GM12891 (cell line): ENCODE data around the gene CEACAM18.

Experiments used
- DNase-seq: peaks from one replicate; pipeline ENCODE4 v3.0.0; 2011; ENCODE audit warnings: low spot score; ENCODE audit not compliant: insufficient read length
- FAIRE-seq: peaks from 2 replicates; lab custom pipeline; 2011; peaks lifted over from hg19 to GRCh38; lab: Jason Lieb, UNC
- PAX5 ChIP-seq: IDR thresholded peaks from 2 replicates; pipeline ENCODE4 v1.6.1; 2011; ENCODE audit warnings: low read length, moderate library complexity, mild to moderate bottlenecking; ENCODE audit not compliant: insufficient read depth, severe bottlenecking
- POLR2A ChIP-seq: IDR thresholded peaks from 2 replicates; pipeline ENCODE4 v1.6.1; 2011; ENCODE audit warnings: low read depth, low read length, control low read depth
- POLR2AphosphoS5 ChIP-seq: IDR thresholded peaks from 2 replicates; pipeline ENCODE4 v1.6.1; 2011; ENCODE audit warnings: low read depth, low read length, control low read depth
- POU2F2 ChIP-seq: IDR thresholded peaks from 2 replicates; pipeline ENCODE4 v1.6.1; 2011; ENCODE audit warnings: low read depth, mild to moderate bottlenecking, control low read depth, low read length, moderate library complexity
- SPI1 ChIP-seq: IDR thresholded peaks from 2 replicates; pipeline ENCODE4 v1.6.1; 2011; ENCODE audit warnings: low read depth, low read length, control low read depth
- TAF1 ChIP-seq: IDR thresholded peaks from 2 replicates; pipeline ENCODE4 v1.6.1; 2011; ENCODE audit warnings: low read depth, low read length, control low read depth

The CEACAM18 gene

GRCh38 chr19:51511353-51511752 lies 33.0 kb downstream of the CEACAM18 start:
- DNase-seq (no peak), FAIRE-seq (no peak)
- TF ChIP-seq POLR2A (no peak), SPI1 (no peak), PAX5 (no peak), POLR2AphosphoS5 (no peak)

GRCh38 chr19:51513968-51514367 lies 35.6 kb downstream of the CEACAM18 start:
- no peak for DNase-seq
- no peak for TF ChIP-seq POU2F2
- TF ChIP-seq POLR2AphosphoS5: no peak
- no peak for TF ChIP-seq SPI1
- no peak for TF ChIP-seq PAX5
- no peak for TF ChIP-seq POLR2A
- no peak for TF ChIP-seq TAF1
- no peak for FAIRE-seq

- DNase-seq: peak; percentile 35
- peak; percentile 88 for FAIRE-seq
- TF ChIP-seq TAF1: no peak
Measured at GRCh38 chr19:51514866-51515481, 36.6 kb downstream of the CEACAM18 start.

GRCh38 chr19:51520728-51521127 lies 42.4 kb downstream of the CEACAM18 start:
- TF ChIP-seq SPI1 (no peak), POLR2AphosphoS5 (no peak), TAF1 (no peak), PAX5 (no peak), POLR2A (no peak), POU2F2 (no peak)
- FAIRE-seq (no peak), DNase-seq (no peak)

- no peak for FAIRE-seq
- no peak for DNase-seq
- no peak for TF ChIP-seq POLR2AphosphoS5
- TF ChIP-seq POU2F2: no peak
- TF ChIP-seq TAF1: no peak
Measured at GRCh38 chr19:51521357-51521756, 43.0 kb downstream of the CEACAM18 start.

GRCh38 chr19:51521781-51522180 lies 43.4 kb downstream of the CEACAM18 start:
- TF ChIP-seq POLR2AphosphoS5 (no peak), POU2F2 (no peak), PAX5 (no peak), POLR2A (no peak), SPI1 (no peak), TAF1 (no peak)
- no peak for FAIRE-seq

GRCh38 chr19:51524666-51525264 lies 46.4 kb downstream of the CEACAM18 start:
- no peak for FAIRE-seq
- TF ChIP-seq POLR2A (no peak), SPI1 (no peak), TAF1 (no peak), POU2F2 (no peak), PAX5 (no peak), POLR2AphosphoS5 (no peak)
- DNase-seq: no peak

More at GRCh38 chr19:51521781-51522180, 43.4 kb downstream of the CEACAM18 start:
- DNase-seq: no peak

- no peak for DNase-seq
- FAIRE-seq: no peak
- TF ChIP-seq SPI1: no peak
- no peak for TF ChIP-seq POU2F2
- TF ChIP-seq PAX5: no peak
- TF ChIP-seq POLR2AphosphoS5: no peak
- TF ChIP-seq POLR2A: no peak
- no peak for TF ChIP-seq TAF1
Measured at GRCh38 chr19:51525651-51526050, 47.3 kb downstream of the CEACAM18 start.

- DNase-seq (no peak), FAIRE-seq (no peak)
- TF ChIP-seq SPI1 (no peak), TAF1 (no peak), POLR2A (no peak), POU2F2 (no peak), POLR2AphosphoS5 (no peak), PAX5 (no peak)
Measured at GRCh38 chr19:51529301-51529700, 51.0 kb downstream of the CEACAM18 start.

- DNase-seq (no peak), FAIRE-seq (no peak)
- TF ChIP-seq POLR2AphosphoS5: no peak
- TF ChIP-seq PAX5: no peak
- TF ChIP-seq SPI1: no peak
- TF ChIP-seq POLR2A: no peak
- no peak for TF ChIP-seq TAF1
- no peak for TF ChIP-seq POU2F2
Measured at GRCh38 chr19:51530616-51531015, 52.3 kb downstream of the CEACAM18 start.
